Epithelial cell of esophagus (primary cell): Measurements from ENCODE around the gene PRCD.

Experiments used
- DNase-seq: peaks from one replicate; pipeline ENCODE4 v3.0.0; 2010; ENCODE audit warnings: low read depth
- H3K4me3 ChIP-seq: 2 replicates; pipeline ENCODE4 v1.5.1; 2011; ENCODE audit warnings: mild to moderate bottlenecking, low read length, control low read depth
- CTCF ChIP-seq: IDR thresholded peaks from 2 replicates; pipeline ENCODE4 v1.5.1; 2011; ENCODE audit warnings: low read depth, mild to moderate bottlenecking, low read length, control low read depth, inconsistent platforms; ENCODE audit not compliant: insufficient read depth; ENCODE audit errors: missing control alignments

Gene PRCD

GRCh38 chr17:76582660-76583059, 42.8 kb downstream of the PRCD start:
- H3K4me3 ChIP-seq: peak overlapping the region; percentile 16

GRCh38 chr17:76584427-76585032, 44.7 kb downstream of the PRCD start:
- DNase-seq: peak; percentile 62
- peak overlapping the region; percentile 82 for H3K4me3 ChIP-seq
- no peak for TF ChIP-seq CTCF

More at GRCh38 chr17:76582660-76583059, 42.8 kb downstream of the PRCD start:
- DNase-seq: peak; percentile 92
- no peak for TF ChIP-seq CTCF

- TF ChIP-seq CTCF: no peak
- peak overlapping the region; percentile 82 for H3K4me3 ChIP-seq
- peak; percentile 62 for DNase-seq
Measured at GRCh38 chr17:76585033-76585648, 45.3 kb downstream of the PRCD start.

DNA sequence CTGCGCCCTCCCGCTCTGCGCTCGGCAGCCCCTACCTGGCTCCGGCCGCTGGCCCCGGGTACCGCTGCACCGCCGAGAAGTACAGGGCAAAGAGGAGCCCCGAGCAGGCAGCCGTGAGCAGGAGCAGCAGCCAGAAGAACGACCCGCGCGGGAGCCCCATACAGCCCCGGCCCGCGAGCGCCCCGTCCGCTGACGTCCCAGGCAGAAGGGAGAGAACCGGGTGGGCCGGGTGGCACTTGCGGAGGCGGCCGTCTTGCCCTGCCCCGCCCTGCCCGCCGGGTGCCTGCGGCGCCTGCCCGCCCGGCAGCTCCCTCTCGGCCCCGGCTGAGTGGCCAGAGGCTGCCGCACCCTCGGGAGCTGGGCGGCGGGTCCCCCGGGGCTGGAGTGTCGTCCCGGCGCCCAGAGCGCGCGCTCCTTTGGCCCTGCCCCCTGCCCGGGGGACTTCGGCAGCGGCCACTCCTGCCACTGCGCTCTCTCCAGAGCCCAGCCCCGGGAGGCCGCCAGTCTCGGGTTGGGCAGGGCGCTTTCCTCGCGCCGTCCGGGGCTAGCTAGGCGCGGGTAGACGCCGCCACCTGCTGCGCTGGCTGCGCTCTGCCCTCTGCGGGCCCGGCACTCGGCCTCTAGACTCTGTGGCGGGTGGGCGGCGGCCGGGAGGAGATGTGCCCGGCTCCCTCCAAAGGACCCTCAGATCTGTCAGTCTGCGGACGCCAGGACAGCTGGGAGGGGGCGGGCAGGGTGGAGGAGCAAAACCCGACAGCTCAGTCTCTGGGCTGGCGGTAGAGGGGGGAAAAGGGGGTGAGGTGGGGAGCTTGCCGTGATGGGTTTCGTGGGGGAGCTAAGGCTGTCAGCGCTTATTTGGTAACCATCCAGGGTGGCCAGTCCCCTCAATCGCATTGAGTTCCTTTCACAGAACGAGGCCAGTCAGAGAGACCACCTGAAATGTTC, 46.1 kb downstream of the PRCD start, which contains the start of gene ST6GALNAC2:
TSS of gene ST6GALNAC2 (minus strand) at position 212 of the 945 bp plus-strand sequence. CDS start at position 160, 52 bp downstream.
- H3K4me3 ChIP-seq: peak within 1 kb of the TSS; percentile 82
- TF ChIP-seq CTCF: peak; percentile 22
- DNase-seq: peak; percentile 84

DNA sequence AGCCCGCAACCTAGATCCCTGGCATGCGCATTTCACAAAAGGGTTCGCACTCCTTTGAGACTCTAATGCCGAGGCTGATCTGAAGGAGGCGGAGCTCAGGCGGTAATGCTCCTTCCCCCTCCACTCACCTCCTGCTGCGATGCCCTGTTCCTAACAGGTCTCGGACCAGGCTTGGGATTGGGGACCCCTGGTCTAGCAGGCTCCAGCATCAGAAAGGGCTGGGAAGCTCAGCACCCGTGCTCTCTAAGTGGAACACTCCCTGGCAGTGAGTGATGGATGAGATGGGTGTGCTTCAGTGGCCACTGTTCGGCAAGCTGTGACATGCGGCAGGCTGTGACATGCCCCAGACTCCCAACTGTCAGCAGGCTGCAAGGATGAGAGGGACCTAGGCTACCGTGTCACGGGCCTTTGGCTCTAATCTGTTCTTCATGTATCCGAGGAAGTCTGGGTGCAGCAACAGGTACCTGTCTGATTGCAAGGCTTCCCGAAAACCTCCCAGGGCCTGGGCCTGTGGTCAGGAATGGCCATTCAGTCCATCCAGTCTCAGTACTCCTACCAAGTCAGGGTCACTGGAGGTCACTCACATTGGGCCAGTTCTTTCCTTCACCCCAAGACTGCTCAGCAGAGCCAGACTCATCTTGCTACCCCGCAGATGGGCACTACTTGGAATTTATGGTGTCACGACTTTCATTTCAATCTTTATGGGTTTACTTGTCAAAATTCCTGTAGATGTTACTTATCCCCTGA, 47.1 kb downstream of the PRCD start:
- peak; percentile 77 for DNase-seq
- no peak for TF ChIP-seq CTCF
- H3K4me3 ChIP-seq: peak overlapping the region; percentile 82

DNA sequence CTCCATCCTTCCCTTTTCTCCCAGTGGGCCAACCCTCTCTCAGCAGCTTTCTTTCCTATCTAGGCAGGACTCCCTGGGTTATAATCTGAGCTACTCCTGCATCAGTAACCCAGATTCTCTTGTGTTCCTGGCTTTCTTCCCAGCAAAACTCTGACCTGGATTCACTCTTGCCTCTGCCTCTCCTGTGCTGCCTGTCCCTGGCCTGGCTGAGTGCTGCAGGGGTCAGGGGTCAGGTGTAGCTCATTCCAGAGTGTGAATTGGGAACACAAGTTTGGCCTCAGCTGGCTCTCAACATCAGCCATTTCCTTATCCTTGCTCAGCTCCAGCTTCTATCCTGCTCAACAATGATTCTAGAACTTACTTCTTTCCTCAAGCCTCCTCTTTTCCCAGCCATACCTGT, 48.3 kb downstream of the PRCD start:
- no peak for TF ChIP-seq CTCF

More for the DNA sequence above, 48.3 kb downstream of the PRCD start:
- H3K4me3 ChIP-seq: no peak overlapping the region
- DNase-seq: no peak
